ENCODE data around the gene EDAR. TPM values are rescaled to one million over a fixed set of nuclear protein-coding genes. Genes with fewer than 3 reads are reported as not detected.

Gene EDAR
- polyA plus RNA-seq, 1 of the 3 experiments (the other 2 are of a cell fraction) = not detected

GRCh38 chr2:108921096-108922030, 67.7 kb downstream of the EDAR start:
- H3K36me3 ChIP-seq (replicated peaks in 1 of 2; ENCODE audit: control insufficient read depth in 1 of 2, insufficient read depth in 2 of 2, low read length in 1 of 2) = no peaks in the 10 kb centered on the region
- no peak overlapping the region for H2AFZ ChIP-seq (ENCODE audit: low read depth)
- no peaks in the 10 kb centered on the region for H4K20me1 ChIP-seq (ENCODE audit: insufficient read depth)
- TF ChIP-seq TEAD4 (IDR thresholded peaks at IDR 0.05; ENCODE audit: borderline replicate concordance, insufficient read depth) (no peak), EP300 (IDR thresholded peaks at IDR 0.05; ENCODE audit: borderline replicate concordance in 1 of 2, low read depth in 1 of 2, low read length in 1 of 2) (no peak), PBX3 (IDR thresholded peaks at IDR 0.05) (no peak), GABPA (IDR thresholded peaks at IDR 0.05; ENCODE audit: low read depth) (no peak), FOXM1 (IDR thresholded peaks at IDR 0.05; ENCODE audit: low read depth) (no peak), YY1 (IDR thresholded peaks at IDR 0.05; ENCODE audit: low read depth) (no peak), CHD2 (IDR thresholded peaks at IDR 0.05; ENCODE audit: low read length, partially characterized antibody) (no peak), SMC3 (IDR thresholded peaks at IDR 0.05; ENCODE audit: low read depth, low read length) (no peak), TCF12 (IDR thresholded peaks at IDR 0.05) (no peak)
- no peaks in the 10 kb centered on the region for H3K9me3 ChIP-seq
- H3K79me2 ChIP-seq (ENCODE audit: insufficient read depth) = no peaks in the 10 kb centered on the region
- ChIA-PET POLR2A (no interaction called here), CTCF (interaction anchor here (0.8 kb wide), 1 partner anchor 67 kb away, joined by 3 read pairs; the partner anchor contains the start of gene EDAR)
- H3K4me1 ChIP-seq (ENCODE audit: control insufficient read depth in 1 of 2, insufficient read depth in 2 of 2, low read depth in 1 of 2, low read length in 1 of 2) = no peaks in the 10 kb centered on the region; a peak in 1 of 4 replicates
- no peak for DNase-seq
- 73% methylated on average over 13 of the region's 16 CpGs for WGBS (ENCODE audit: low lambda C conversion rate)
- H3K9ac ChIP-seq = no peak overlapping the region
- H3F3A ChIP-seq (replicated peaks; ENCODE audit: insufficient read depth) = no peaks in the 10 kb centered on the region
- H3K27ac ChIP-seq (ENCODE audit: low read depth in 2 of 2, low read length in 1 of 2) = no peak overlapping the region
- H3K9me2 ChIP-seq = no peaks in the 10 kb centered on the region
- no peak overlapping the region for H3K4me3 ChIP-seq (ENCODE audit: low read depth in 2 of 2, low read length in 1 of 2)
- no peak overlapping the region for H3K4me2 ChIP-seq
- peaks cover 4% of the 10 kb centered on the region; the same call in 1 of the 2 replicates for H3K27me3 ChIP-seq (ENCODE audit: insufficient read depth)

- Histone ChIP-seq H2AFZ (ENCODE audit: low read depth) (no peak overlapping the region), H3K4me2 (no peak overlapping the region), H3K9me2 (no peaks in the 10 kb centered on the region), H3K9ac (no peak overlapping the region), H3F3A (replicated peaks; ENCODE audit: insufficient read depth) (no peaks in the 10 kb centered on the region), H4K20me1 (ENCODE audit: insufficient read depth) (no peaks in the 10 kb centered on the region), H3K27ac (ENCODE audit: low read depth in 2 of 2, low read length in 1 of 2) (no peak overlapping the region), H3K27me3 (ENCODE audit: insufficient read depth) (peaks cover 4% of the 10 kb centered on the region; the same call in 1 of the 2 replicates), H3K36me3 (replicated peaks in 1 of 2; ENCODE audit: control insufficient read depth in 1 of 2, insufficient read depth in 2 of 2, low read length in 1 of 2) (no peaks in the 10 kb centered on the region), H3K9me3 (no peaks in the 10 kb centered on the region), H3K79me2 (ENCODE audit: insufficient read depth) (no peaks in the 10 kb centered on the region), H3K4me1 (ENCODE audit: control insufficient read depth in 1 of 2, insufficient read depth in 2 of 2, low read depth in 1 of 2, low read length in 1 of 2) (no peaks in the 10 kb centered on the region; a peak in 1 of 4 replicates), H3K4me3 (ENCODE audit: low read depth in 2 of 2, low read length in 1 of 2) (no peak overlapping the region)
- CTCF ChIA-PET = interaction anchor here (0.8 to 2.6 kb wide), 2 partner anchors 8 to 68 kb away, joined by 3 to 14 read pairs; partner anchors contain the start of gene EDAR
- no peak for DNase-seq
- 46% methylated on average over 7 of the region's 7 CpGs for WGBS (ENCODE audit: low lambda C conversion rate)
- no peak for TF ChIP-seq PBX3 (IDR thresholded peaks at IDR 0.05)
- no peak for TF ChIP-seq MEF2A (IDR thresholded peaks at IDR 0.05; ENCODE audit: borderline replicate concordance, low read depth)
- TF ChIP-seq TCF12 (IDR thresholded peaks at IDR 0.05) = no peak
- no peak for TF ChIP-seq JUND (IDR thresholded peaks at IDR 0.05)
- TF ChIP-seq RXRA (IDR thresholded peaks at IDR 0.05; ENCODE audit: borderline replicate concordance, low read depth) = no peak
- TF ChIP-seq RCOR1 (IDR thresholded peaks at IDR 0.05; ENCODE audit: low read length) = no peak
- POLR2A ChIA-PET = no interaction called here
Measured at GRCh38 chr2:108920686-108921085, 68.3 kb downstream of the EDAR start.
